Measurements from ENCODE around the gene ANKMY1. TPM values are rescaled to one million over a fixed set of nuclear protein-coding genes. Genes with fewer than 3 reads are reported as not detected.

ANKMY1 gene
- total RNA-seq, 1 experiment from 2014 or later, result 85.7 TPM

DNA sequence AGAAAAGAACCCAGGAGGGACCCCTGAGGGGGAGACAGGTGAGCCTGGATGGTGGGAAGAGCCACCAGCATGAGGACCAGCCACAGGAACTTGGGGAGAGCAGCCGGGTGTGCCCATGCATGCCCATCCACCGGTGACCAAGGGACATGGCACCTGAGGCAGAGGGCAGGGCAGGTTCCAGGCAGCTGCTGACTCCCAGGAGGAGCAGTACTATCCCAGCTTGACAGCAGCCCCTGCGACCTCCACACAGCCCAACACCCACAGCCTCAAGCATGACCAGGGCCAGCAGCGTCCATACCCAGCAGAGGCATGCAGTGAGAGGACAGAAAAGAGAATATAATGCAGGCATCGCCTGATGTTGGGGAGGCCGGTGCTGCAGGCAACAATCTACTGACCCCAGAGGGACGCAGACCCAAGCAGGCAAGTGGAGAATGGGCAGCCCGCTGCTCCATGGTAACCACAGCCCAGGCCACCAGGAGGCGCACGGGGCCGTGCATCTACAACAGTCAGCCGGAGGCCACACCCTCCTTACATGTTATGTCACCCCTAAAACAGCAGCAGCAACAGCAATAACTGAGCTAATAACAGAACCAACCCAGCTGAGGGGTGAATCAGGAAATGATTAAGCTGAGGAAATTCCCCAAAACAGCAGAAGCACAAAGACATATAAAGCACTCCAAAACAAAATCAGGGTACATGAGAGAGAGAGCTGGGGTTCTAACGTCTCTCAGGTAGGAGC, 44.1 kb downstream of the ANKMY1 start:
- peaks cover 8% of the 10 kb centered on the region; the same call in 1 of the 2 replicates for H3K36me3 ChIP-seq (ENCODE audit: low read depth)
- intact Hi-C loops (cut with micrococcal nuclease; ENCODE audit: unreplicated experiment), result loop anchor here (5.0 to 10.0 kb wide), 2 partner anchors 54 to 191 kb away; partner anchors contain the start of gene RNPEPL1
- peak; percentile 71 to 87 for DNase-seq
- H3K27ac ChIP-seq, result no peak overlapping the region
- BruUV-seq (replicated peaks), result no TSS peak
- H3F3A ChIP-seq (ENCODE audit: insufficient read depth, low read depth), result peaks cover 19% of the 10 kb centered on the region; the same call in 1 of the 2 replicates
- no peaks in the 10 kb centered on the region for H3K4me1 ChIP-seq (replicated peaks; ENCODE audit: insufficient read depth)
- H3K27me3 ChIP-seq (ENCODE audit: insufficient read depth, low read depth), result no peaks in the 10 kb centered on the region
- no peak overlapping the region for H3K4me2 ChIP-seq
- TF ChIP-seq, protein P1, sequence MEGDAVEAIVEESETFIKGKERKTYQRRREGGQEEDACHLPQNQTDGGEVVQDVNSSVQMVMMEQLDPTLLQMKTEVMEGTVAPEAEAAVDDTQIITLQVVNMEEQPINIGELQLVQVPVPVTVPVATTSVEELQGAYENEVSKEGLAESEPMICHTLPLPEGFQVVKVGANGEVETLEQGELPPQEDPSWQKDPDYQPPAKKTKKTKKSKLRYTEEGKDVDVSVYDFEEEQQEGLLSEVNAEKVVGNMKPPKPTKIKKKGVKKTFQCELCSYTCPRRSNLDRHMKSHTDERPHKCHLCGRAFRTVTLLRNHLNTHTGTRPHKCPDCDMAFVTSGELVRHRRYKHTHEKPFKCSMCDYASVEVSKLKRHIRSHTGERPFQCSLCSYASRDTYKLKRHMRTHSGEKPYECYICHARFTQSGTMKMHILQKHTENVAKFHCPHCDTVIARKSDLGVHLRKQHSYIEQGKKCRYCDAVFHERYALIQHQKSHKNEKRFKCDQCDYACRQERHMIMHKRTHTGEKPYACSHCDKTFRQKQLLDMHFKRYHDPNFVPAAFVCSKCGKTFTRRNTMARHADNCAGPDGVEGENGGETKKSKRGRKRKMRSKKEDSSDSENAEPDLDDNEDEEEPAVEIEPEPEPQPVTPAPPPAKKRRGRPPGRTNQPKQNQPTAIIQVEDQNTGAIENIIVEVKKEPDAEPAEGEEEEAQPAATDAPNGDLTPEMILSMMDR (conservative IDR thresholded peaks at IDR 0.05), result peak; percentile 93
- TF ChIP-seq EZH2 (IDR thresholded peaks at IDR 0.05; ENCODE audit: low read depth), result no peak
- ChIA-PET CTCF (interaction anchor here (0.5 to 1.5 kb wide), 14 partner anchors 34 to 1270 kb away, joined by 3 to 24 read pairs (median 6); partner anchors contain the start of genes CAPN10, DUSP28 and NDUFA10), POLR2A (ENCODE audit: unreplicated experiment) (interaction anchor here (0.5 to 1.0 kb wide), 4 partner anchors 52 to 1026 kb away, joined by 3 to 6 read pairs (median 4); partner anchors contain the start of gene CAPN10)
- no peak overlapping the region for H2AFZ ChIP-seq
- no peak overlapping the region for H3K4me3 ChIP-seq
- H3K9me3 ChIP-seq (ENCODE audit: insufficient read depth, low read depth), result no peaks in the 10 kb centered on the region
- no peaks in the 10 kb centered on the region for H3K79me2 ChIP-seq (ENCODE audit: low read depth)
- peaks cover 21% of the 10 kb centered on the region for H4K20me1 ChIP-seq (ENCODE audit: insufficient read depth)
- no peaks in the 10 kb centered on the region for H3K9me2 ChIP-seq (ENCODE audit: insufficient read depth)

DNA sequence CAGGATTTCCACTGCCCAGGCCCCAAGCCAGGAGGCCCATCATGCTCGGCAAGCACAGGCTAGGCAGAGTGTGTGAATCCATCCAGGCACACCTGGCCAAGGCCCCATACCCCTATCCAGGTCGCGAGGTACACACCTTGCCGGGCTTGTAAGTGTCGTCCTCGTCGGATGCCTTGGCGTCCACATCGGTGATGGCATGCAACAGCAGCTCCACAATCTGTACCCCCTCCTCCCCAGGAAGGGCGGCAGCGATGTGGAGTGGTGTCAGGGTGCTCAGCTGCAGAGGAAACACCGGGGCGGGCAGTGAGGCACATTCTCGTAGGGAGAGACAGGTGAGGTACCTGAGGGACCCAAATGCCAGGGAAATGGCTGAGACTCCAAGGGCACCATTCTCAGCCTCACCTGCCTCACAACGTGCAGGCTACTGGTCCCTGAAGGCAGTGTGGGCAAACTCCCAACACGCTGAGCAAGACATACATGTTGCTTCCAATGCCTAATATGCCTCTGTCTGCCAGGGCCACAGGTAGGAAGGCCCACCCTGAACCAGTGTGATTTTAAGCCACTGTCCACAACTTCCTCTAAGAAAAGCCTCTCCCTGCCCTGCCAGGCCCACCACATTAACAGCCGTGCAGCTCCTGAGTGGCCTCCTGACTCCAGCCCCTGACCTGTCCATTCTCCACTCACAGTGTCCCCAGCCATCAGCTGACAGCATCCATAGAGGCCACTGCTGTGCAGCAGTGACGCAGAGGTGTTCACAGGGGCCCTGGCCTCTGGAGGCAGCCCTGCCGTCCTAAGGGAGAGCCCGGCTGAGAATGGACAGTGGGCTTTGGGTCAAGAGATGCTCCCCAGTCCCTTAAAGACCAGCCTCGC, 44.9 kb downstream of the ANKMY1 start:
- Histone ChIP-seq H3K4me3 (no peak overlapping the region), H3K9me3 (ENCODE audit: insufficient read depth, low read depth) (no peaks in the 10 kb centered on the region), H3K79me2 (ENCODE audit: low read depth) (no peaks in the 10 kb centered on the region), H3K4me1 (replicated peaks; ENCODE audit: insufficient read depth) (no peaks in the 10 kb centered on the region), H3K4me2 (no peak overlapping the region), H3K27me3 (ENCODE audit: insufficient read depth, low read depth) (no peaks in the 10 kb centered on the region), H3F3A (ENCODE audit: insufficient read depth, low read depth) (peaks cover 19% of the 10 kb centered on the region; the same call in 1 of the 2 replicates), H3K9me2 (ENCODE audit: insufficient read depth) (no peaks in the 10 kb centered on the region), H4K20me1 (ENCODE audit: insufficient read depth) (peaks cover 21% of the 10 kb centered on the region), H3K27ac (no peak overlapping the region), H2AFZ (no peak overlapping the region), H3K36me3 (ENCODE audit: low read depth) (peaks cover 6% of the 10 kb centered on the region; the same call in 1 of the 2 replicates)
- DNase-seq, result no peak
- intact Hi-C loops (cut with micrococcal nuclease; ENCODE audit: unreplicated experiment), result loop anchor here (5.0 to 10.0 kb wide), 2 partner anchors 54 to 192 kb away; partner anchors contain the start of gene RNPEPL1
- TF ChIP-seq, protein P1 (conservative IDR thresholded peaks at IDR 0.05), result no peak
- no peak for TF ChIP-seq EZH2 (IDR thresholded peaks at IDR 0.05; ENCODE audit: low read depth)
- POLR2A ChIA-PET (ENCODE audit: unreplicated experiment), result no interaction called here
- BruUV-seq (replicated peaks), result no TSS peak
- CTCF ChIA-PET, result interaction anchor here (0.6 to 1.5 kb wide), 2 partner anchors 67 to 488 kb away, joined by 4 to 16 read pairs; partner anchors contain the start of gene NDUFA10

DNA sequence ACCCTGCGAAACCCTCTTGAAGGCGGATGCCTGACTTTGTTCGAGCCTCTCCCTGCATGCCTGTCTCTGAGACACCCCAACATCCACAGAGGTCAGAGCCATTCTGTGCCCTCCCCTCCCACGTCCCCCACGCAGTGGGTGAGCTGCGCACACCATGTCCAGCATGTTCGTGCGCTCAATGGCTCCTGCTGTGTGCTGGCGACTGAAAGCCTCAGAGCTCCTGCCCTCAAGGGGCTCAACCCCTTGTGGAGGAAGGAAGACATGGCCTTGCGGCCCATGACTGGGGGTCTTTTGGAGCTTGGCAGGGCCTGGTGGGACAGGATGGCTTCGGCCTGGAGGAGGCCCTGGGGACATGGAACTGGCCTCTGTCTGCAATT, 45.7 kb downstream of the ANKMY1 start:
- Histone ChIP-seq H4K20me1 (ENCODE audit: insufficient read depth) (peaks cover 21% of the 10 kb centered on the region), H3K79me2 (ENCODE audit: low read depth) (no peaks in the 10 kb centered on the region), H3K9me3 (ENCODE audit: insufficient read depth, low read depth) (no peaks in the 10 kb centered on the region), H3K4me1 (replicated peaks; ENCODE audit: insufficient read depth) (no peaks in the 10 kb centered on the region), H3K4me2 (no peak overlapping the region), H3K27ac (no peak overlapping the region), H3K9me2 (ENCODE audit: insufficient read depth) (no peaks in the 10 kb centered on the region), H3K4me3 (no peak overlapping the region), H3K36me3 (ENCODE audit: low read depth) (peaks cover 6% of the 10 kb centered on the region; the same call in 1 of the 2 replicates), H3F3A (ENCODE audit: insufficient read depth, low read depth) (peaks cover 19% of the 10 kb centered on the region; the same call in 1 of the 2 replicates), H3K27me3 (ENCODE audit: insufficient read depth, low read depth) (no peaks in the 10 kb centered on the region), H2AFZ (no peak overlapping the region)
- BruUV-seq (replicated peaks), result no TSS peak
- intact Hi-C loops (cut with micrococcal nuclease; ENCODE audit: unreplicated experiment), result loop anchor here (5.0 to 10.0 kb wide), 2 partner anchors 55 to 193 kb away; partner anchors contain the start of gene RNPEPL1
- TF ChIP-seq, protein P1 (conservative IDR thresholded peaks at IDR 0.05), result no peak
- TF ChIP-seq EZH2 (IDR thresholded peaks at IDR 0.05; ENCODE audit: low read depth), result no peak
- ChIA-PET CTCF (no interaction called here), POLR2A (ENCODE audit: unreplicated experiment) (no interaction called here)
- DNase-seq, result no peak
